ENCODE measurements around the gene SURF6.

DNA sequence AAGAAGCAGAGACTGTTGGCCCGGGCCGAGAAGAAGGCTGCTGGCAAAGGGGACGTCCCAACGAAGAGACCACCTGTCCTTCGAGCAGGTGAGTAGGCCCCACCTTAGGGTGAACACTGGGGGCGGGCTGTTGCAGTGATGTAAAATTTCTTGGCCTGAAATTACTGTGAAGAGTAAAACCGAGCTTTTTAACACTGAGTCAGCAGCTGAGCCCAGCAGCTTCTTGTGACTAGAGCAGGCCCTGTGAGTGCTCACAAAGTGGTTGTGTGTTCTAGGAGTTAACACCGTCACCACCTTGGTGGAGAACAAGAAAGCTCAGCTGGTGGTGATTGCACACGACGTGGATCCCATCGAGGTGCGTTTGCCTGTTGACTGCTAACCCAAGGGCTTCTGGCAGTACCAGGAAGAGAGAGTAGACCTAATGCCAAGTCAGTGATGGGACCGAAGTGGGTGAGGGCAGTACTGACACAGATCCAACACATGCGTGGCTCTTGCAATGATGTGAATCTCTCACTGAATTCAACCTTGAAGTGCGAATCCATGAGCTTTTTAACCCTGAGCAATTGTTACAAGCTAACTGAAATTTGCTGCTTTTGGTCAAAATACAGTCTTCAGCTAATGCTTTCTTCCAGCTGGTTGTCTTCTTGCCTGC, 14.1 kb upstream of the SURF6 start:
- TF ChIP-seq CTCF (IDR thresholded peaks at IDR 0.05; ENCODE audit: insufficient read depth, low read length) (no peak), POLR2AphosphoS5 (IDR thresholded peaks at IDR 0.05; ENCODE audit: low read depth) (peak; percentile 28; the same call in 1 of the 2 replicates), REST (IDR thresholded peaks at IDR 0.05; ENCODE audit: insufficient replicate concordance, low read depth) (no peak)

All from HL-60 (cell line).